ENCODE data around the gene HOXA7.
A peak's percentile ranks its signal among the peaks of the same experiment; 100 is the strongest.

HOXA7 gene

GRCh38 chr7:27157702-27158431, 1.4 kb upstream of the HOXA7 start:
- DNase-seq = no peak

- DNase-seq = no peak
These were observed 634 bp upstream of the HOXA7 start for GRCh38 chr7:27156916-27157701.

GRCh38 chr7:27155816-27156507, 513 bp downstream of the HOXA7 start:
- no peak for DNase-seq

- no peak for DNase-seq
These were observed 1.3 kb downstream of the HOXA7 start for GRCh38 chr7:27154901-27155815.

GRCh38 chr7:27154369-27154768, 2.1 kb downstream of the HOXA7 start:
- no peak for DNase-seq

GRCh38 chr7:27153526-27153925, 2.9 kb downstream of the HOXA7 start:
- no peak for DNase-seq

GRCh38 chr7:27152816-27153442, 3.5 kb downstream of the HOXA7 start:
- no peak for DNase-seq

GRCh38 chr7:27151931-27152815, 4.3 kb downstream of the HOXA7 start, which contains the start of gene HOXA3:
Gene HOXA3, minus strand, starts transcription at chr7:27152583. Its CDS starts 41,943 bp downstream, at chr7:27110640.
- DNase-seq = no peak

GRCh38 chr7:27151341-27151930, 5.0 kb downstream of the HOXA7 start:
- DNase-seq = no peak

- peak; percentile 72 to 81 for DNase-seq
These were observed 5.7 kb downstream of the HOXA7 start for GRCh38 chr7:27150568-27151340.

- peak; percentile 19 to 67 for DNase-seq
These were observed 6.5 kb downstream of the HOXA7 start for GRCh38 chr7:27149842-27150567.

GRCh38 chr7:27148756-27149641, 7.5 kb downstream of the HOXA7 start:
- peak in 1 of 2 experiments; percentile 25 for DNase-seq

- no peak for DNase-seq
These were observed 8.3 kb downstream of the HOXA7 start for GRCh38 chr7:27148031-27148755.

- DNase-seq = no peak
These were observed 9.1 kb downstream of the HOXA7 start, which contains the start of gene HOXA6 for GRCh38 chr7:27147199-27148030. Gene HOXA6, minus strand, starts transcription at chr7:27147774. Its CDS starts 25 bp downstream, at chr7:27147749.

GRCh38 chr7:27146491-27147198, 9.8 kb downstream of the HOXA7 start:
- no peak for DNase-seq

Data from NCI-H2081 (cell line).